Panc1 (cell line): Measurements from ENCODE around the gene SEC11A.

Experiments used
- TF ChIP-seq, protein P1 (sequence below), 2 experiments: IDR thresholded peaks; 2 replicates each; pipeline ENCODE4 v1.6.1; 2011 to 2012; ENCODE audit warnings: low read depth in 2 of 2, control low read depth in 1 of 2, low read length in 1 of 2, mild to moderate bottlenecking in 1 of 2, moderate library complexity in 1 of 2; ENCODE audit not compliant: insufficient read depth in 1 of 2
- TF ChIP-seq, protein P2 (sequence below): fragments of 450-650 bp; IDR thresholded peaks from 2 replicates; pipeline ENCODE4 v1.5.1; 2017; ENCODE audit warnings: mild to moderate bottlenecking

DNA sequence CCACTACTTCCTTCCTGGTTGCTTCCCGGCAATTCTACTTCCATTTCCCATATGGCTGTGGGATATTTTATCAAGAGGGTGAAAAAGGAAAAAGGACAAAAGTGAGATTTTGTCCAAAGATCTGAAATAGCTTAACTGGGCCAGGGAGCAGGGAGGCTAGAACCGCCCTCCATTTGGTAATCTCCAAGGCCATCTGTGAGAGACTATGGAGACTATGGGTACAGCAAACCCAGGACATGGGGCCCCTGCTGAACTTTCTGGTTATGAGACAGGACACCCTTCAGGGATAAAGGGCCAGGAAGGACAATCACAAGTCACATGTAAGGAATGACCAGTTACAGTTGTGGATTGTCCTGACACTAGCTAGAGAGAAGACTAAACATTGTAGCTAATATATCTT is 90.8 kb downstream of the SEC11A start:
- TF ChIP-seq, protein P1, sequence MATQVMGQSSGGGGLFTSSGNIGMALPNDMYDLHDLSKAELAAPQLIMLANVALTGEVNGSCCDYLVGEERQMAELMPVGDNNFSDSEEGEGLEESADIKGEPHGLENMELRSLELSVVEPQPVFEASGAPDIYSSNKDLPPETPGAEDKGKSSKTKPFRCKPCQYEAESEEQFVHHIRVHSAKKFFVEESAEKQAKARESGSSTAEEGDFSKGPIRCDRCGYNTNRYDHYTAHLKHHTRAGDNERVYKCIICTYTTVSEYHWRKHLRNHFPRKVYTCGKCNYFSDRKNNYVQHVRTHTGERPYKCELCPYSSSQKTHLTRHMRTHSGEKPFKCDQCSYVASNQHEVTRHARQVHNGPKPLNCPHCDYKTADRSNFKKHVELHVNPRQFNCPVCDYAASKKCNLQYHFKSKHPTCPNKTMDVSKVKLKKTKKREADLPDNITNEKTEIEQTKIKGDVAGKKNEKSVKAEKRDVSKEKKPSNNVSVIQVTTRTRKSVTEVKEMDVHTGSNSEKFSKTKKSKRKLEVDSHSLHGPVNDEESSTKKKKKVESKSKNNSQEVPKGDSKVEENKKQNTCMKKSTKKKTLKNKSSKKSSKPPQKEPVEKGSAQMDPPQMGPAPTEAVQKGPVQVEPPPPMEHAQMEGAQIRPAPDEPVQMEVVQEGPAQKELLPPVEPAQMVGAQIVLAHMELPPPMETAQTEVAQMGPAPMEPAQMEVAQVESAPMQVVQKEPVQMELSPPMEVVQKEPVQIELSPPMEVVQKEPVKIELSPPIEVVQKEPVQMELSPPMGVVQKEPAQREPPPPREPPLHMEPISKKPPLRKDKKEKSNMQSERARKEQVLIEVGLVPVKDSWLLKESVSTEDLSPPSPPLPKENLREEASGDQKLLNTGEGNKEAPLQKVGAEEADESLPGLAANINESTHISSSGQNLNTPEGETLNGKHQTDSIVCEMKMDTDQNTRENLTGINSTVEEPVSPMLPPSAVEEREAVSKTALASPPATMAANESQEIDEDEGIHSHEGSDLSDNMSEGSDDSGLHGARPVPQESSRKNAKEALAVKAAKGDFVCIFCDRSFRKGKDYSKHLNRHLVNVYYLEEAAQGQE (IDR thresholded peaks at IDR 0.05; ENCODE audit: insufficient read depth in 1 of 2, low read depth in 2 of 2, low read length in 1 of 2): no peak
- TF ChIP-seq, protein P2, sequence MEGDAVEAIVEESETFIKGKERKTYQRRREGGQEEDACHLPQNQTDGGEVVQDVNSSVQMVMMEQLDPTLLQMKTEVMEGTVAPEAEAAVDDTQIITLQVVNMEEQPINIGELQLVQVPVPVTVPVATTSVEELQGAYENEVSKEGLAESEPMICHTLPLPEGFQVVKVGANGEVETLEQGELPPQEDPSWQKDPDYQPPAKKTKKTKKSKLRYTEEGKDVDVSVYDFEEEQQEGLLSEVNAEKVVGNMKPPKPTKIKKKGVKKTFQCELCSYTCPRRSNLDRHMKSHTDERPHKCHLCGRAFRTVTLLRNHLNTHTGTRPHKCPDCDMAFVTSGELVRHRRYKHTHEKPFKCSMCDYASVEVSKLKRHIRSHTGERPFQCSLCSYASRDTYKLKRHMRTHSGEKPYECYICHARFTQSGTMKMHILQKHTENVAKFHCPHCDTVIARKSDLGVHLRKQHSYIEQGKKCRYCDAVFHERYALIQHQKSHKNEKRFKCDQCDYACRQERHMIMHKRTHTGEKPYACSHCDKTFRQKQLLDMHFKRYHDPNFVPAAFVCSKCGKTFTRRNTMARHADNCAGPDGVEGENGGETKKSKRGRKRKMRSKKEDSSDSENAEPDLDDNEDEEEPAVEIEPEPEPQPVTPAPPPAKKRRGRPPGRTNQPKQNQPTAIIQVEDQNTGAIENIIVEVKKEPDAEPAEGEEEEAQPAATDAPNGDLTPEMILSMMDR: no peak
